Measurements from ENCODE around the gene MAST4. TPM values are rescaled to one million over a fixed set of nuclear protein-coding genes. Genes with fewer than 3 reads are reported as not detected.

The MAST4 gene
- total RNA-seq, 1 donor from 2014 or later: 109 TPM

DNA sequence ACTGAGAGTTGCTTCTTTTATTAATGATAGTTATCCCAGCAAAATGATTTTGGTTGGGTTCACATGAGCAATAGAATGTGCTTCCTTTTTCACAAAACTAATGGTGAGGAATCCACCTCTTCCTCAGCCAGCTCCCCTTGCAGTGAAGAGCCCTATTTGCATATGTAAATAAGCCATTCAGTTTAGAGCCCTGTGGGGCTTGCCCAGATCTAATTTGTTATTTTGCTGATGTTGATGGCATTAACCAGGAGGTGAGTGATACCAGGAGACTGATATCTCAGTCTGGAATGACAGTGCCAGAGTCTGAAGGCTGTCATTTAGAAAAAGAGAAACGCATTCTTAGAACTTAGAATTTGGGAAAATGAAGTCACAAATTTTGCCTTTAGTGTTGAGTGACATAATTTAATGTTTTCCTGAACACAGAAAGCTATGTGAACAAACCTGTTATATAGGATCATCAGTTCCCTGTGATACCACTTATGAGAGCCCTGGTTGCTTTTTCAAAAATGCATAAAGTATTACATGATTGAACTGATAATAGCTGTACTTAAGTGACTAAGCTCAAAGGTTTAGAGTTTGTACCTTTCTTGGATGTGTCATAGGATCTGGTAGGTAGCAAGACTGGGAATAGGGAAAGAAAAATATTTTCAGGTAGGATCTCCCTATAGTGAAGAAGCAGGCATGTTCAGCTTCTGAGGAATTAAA lies 271.6 kb downstream of the MAST4 start:
- DNase-seq (ENCODE audit: extremely low read depth, low read depth, low spot score): no peak

DNA sequence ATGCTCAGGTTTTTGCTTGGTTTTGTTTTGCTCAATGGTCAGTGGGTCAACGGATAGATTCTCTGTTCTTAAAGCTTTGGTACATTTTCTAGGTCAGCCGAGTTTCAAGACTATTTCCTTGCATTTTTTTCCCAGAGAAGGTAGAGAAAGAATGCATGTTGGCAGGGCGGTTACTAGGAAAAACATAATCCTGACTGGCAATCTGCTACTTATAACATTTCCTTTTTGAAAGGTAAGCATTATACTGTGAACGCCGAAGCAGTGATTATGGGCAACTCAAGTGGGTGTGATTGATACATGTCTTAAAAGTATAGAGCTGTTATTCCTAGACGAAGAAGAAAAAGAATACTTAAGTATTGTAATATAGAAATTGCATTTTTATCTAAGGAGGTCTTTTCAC lies 273.2 kb downstream of the MAST4 start:
- DNase-seq (ENCODE audit: extremely low read depth, low read depth, low spot score): no peak

GRCh38 chr5:66870708-66871107 lies 274.5 kb downstream of the MAST4 start:
- no peak for DNase-seq (ENCODE audit: extremely low read depth, low read depth, low spot score)

- DNase-seq (ENCODE audit: extremely low read depth, low read depth, low spot score): no peak
Measured at GRCh38 chr5:66871651-66872050, 275.5 kb downstream of the MAST4 start.

GRCh38 chr5:66872736-66873331 lies 276.6 kb downstream of the MAST4 start:
- no peak for DNase-seq (ENCODE audit: extremely low read depth, low read depth, low spot score)

- DNase-seq (ENCODE audit: extremely low read depth, low read depth, low spot score): no peak
Measured at GRCh38 chr5:66874004-66874403, 277.8 kb downstream of the MAST4 start.

DNA sequence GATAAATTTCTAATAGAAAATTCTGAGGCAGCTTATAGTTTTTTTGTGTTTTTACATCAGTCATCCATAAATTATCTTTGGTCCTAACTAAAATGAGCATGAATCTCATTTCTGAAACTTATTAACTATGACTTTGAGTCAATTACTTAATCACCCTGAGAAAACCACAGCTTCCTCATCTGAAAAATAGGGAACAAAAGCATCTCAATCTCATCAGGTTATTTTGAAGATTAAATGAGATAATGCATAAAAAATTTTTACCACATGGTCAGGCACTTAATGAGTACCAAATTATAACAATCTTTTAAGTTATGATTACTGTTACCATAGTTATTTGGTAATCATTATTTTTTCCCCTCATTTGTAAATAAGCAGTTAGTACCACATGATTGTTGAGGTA lies 279.1 kb downstream of the MAST4 start:
- DNase-seq (ENCODE audit: extremely low read depth, low read depth, low spot score): no peak

DNA sequence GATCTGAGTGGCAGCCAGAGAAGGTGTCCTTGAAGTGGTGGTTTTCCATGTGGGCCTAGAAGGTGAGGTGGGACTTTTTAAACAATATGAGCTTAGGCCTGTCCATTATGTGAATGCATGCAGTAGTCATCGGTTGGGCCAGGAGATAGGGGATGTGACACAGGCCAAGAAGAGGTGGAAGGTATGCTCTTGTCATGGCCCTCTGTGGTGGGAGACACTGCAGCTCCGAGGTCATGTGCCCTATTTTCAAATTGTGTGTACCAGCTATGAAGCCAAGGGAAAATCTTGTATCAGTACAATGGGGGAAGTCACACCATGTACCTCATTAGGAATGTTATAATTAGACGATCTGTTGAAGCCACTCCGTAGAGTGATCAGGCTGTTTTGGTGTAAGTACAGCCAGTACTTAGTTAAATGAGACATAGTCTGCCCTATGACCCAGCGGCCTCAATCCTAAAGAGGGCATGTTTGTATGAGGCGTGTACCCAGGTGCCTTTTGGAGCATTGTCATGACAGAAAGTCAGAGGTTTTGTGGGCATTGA lies 280.1 kb downstream of the MAST4 start:
- no peak for DNase-seq (ENCODE audit: extremely low read depth, low read depth, low spot score)

GRCh38 chr5:66877843-66878242 lies 281.6 kb downstream of the MAST4 start:
- no peak for DNase-seq (ENCODE audit: extremely low read depth, low read depth, low spot score)

DNA sequence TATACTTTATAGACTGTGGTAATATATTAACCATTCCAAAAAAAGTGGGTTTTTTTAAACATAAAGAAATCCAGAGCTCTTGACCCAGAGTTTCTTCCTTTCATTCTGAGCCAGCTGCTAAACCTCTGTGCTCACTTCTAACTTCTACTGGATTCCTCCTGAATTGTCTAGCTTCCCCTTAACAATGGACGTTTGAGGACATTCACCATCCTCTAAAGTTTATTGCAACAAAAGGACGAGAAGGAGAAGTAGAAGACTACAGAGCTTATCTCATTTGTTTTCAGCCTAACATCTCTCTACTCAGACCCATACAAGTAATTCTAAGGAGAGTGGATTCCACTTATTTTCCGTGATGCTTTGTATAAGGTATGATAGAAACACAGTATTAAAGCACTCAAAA lies 284.2 kb downstream of the MAST4 start:
- no peak for DNase-seq (ENCODE audit: extremely low read depth, low read depth, low spot score)

- DNase-seq (ENCODE audit: extremely low read depth, low read depth, low spot score): no peak
Measured at GRCh38 chr5:66881480-66882161, 285.4 kb downstream of the MAST4 start.

DNA sequence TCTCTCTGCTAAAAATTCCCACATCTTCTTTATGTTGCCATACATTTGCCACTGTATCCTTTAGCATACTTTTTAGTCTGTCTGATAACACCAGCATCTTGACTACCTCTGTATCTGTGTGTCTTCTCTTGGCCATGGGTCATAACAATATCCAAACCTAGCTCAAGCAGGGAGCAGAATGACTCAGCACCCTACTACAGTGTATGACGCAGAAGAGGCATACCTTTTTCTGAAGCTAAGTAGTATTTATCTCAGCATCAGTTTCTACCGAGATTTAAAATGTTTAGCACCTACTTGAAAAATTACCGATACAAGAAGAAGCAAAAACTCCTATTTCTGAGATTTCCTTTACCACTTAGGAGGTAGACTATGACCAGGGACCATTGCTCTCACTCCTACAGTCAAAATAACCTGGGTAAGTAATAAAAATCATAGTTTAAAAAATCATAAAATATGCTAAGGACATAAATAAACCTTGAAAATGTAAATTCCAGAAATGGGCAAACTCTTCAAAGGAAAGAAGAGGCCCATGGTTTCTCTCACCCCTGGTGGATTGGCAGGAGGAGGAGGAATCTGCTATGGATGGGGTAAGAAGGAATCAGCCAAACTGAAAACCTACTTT lies 286.5 kb downstream of the MAST4 start:
- DNase-seq (ENCODE audit: extremely low read depth, low read depth, low spot score): no peak

GRCh38 chr5:66884564-66885243 lies 288.5 kb downstream of the MAST4 start:
- no peak for DNase-seq (ENCODE audit: extremely low read depth, low read depth, low spot score)

GRCh38 chr5:66886941-66887340 lies 290.7 kb downstream of the MAST4 start:
- DNase-seq (ENCODE audit: extremely low read depth, low read depth, low spot score): no peak

GRCh38 chr5:66888613-66889012 lies 292.4 kb downstream of the MAST4 start:
- no peak for DNase-seq (ENCODE audit: extremely low read depth, low read depth, low spot score)

DNA sequence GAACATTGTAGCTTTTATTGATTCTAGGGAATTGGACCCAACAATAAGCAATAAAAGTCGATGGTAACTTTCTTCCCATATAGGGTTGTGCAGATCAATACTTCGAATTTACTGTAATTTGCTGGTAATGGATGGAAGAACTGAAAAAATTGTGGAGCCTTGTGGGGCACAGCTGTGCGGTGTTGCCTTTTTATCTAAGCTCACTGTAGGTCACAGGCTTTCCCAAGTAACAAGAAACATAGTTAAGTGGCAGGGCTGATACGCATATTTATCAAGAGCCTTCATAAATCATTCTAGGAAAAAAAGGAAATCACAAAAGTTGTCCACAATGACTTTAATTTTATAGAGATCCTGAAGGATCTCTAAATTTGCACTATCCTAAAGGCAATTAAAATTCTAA lies 292.9 kb downstream of the MAST4 start:
- DNase-seq (ENCODE audit: extremely low read depth, low read depth, low spot score): no peak

DNA sequence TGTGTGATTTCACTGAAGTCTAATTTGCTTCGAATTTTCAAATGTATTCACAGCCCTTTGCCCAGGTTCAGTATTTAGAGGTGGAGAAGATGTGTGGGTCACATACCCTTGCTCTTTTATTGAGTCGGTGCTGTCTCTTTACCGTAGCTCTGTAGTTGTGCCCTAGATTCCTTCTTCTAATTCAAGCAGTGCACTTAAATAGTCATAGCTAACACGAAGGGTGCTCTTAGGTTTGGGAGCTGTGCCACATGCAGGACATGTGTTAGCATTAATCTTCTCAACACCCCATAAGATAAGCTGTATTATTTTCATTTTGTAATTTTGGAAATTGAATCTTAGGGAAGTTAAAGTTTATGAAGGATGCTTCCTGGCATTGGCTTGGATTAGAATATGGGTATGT lies 293.3 kb downstream of the MAST4 start:
- DNase-seq (ENCODE audit: extremely low read depth, low read depth, low spot score): no peak

- DNase-seq (ENCODE audit: extremely low read depth, low read depth, low spot score): no peak
Measured at GRCh38 chr5:66891184-66891925, 295.2 kb downstream of the MAST4 start.

GRCh38 chr5:66892716-66893115 lies 296.5 kb downstream of the MAST4 start:
- no peak for DNase-seq (ENCODE audit: extremely low read depth, low read depth, low spot score)
